ENCODE data around the gene AUTS2. TPM values are rescaled to one million over a fixed set of nuclear protein-coding genes. Genes with fewer than 3 reads are reported as not detected.

Gene AUTS2
- total and polyA plus RNA-seq, 10 of the 15 experiments (the other 5 are each of a cell fraction or from before 2014, with no cell fraction given), result 6.4 to 55.6 (median 21.6) TPM

DNA sequence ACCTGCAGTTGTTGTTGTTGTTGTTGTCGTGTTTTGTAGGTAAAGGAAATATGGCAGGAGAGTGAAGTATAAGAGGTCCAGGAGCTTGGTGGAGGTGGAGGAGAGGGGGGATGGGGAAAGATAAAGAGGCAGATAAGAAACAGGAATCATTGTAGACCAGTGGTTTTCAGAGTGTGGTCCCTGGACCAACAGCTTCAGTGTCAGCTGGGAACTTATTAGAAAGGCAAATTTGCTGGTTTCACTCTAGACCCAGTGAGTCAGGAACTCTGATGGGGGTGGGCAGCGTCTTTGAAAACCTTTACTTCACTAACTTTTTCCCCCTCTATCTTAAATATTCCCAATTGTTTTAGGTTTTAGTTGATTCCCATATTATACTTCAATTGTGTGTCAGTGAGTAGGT, 241.5 kb downstream of the AUTS2 start:
- no peak overlapping the region for H2AFZ ChIP-seq (ENCODE audit: control insufficient read depth, low read depth, low read length)
- 0% methylated on average over 2 of the region's 2 CpGs for WGBS (ENCODE audit: insufficient coverage, insufficient replicate concordance, low lambda C conversion rate, missing lambda C conversion rate)
- TF ChIP-seq, protein P1, sequence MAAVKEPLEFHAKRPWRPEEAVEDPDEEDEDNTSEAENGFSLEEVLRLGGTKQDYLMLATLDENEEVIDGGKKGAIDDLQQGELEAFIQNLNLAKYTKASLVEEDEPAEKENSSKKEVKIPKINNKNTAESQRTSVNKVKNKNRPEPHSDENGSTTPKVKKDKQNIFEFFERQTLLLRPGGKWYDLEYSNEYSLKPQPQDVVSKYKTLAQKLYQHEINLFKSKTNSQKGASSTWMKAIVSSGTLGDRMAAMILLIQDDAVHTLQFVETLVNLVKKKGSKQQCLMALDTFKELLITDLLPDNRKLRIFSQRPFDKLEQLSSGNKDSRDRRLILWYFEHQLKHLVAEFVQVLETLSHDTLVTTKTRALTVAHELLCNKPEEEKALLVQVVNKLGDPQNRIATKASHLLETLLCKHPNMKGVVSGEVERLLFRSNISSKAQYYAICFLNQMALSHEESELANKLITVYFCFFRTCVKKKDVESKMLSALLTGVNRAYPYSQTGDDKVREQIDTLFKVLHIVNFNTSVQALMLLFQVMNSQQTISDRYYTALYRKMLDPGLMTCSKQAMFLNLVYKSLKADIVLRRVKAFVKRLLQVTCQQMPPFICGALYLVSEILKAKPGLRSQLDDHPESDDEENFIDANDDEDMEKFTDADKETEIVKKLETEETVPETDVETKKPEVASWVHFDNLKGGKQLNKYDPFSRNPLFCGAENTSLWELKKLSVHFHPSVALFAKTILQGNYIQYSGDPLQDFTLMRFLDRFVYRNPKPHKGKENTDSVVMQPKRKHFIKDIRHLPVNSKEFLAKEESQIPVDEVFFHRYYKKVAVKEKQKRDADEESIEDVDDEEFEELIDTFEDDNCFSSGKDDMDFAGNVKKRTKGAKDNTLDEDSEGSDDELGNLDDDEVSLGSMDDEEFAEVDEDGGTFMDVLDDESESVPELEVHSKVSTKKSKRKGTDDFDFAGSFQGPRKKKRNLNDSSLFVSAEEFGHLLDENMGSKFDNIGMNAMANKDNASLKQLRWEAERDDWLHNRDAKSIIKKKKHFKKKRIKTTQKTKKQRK (IDR thresholded peaks at IDR 0.05; ENCODE audit: low read depth, low read length), result no peak
- no peak for TF ChIP-seq WRNIP1 (IDR thresholded peaks at IDR 0.05; ENCODE audit: borderline replicate concordance, low read depth, low read length)
- peak; percentile 58; the same call in 1 of the 2 replicates for TF ChIP-seq HDGF (IDR thresholded peaks at IDR 0.05)
- TF ChIP-seq IKZF2 (IDR thresholded peaks at IDR 0.05), result peak in 1 of 2 experiments; percentile 47; a peak in 2 of 4 replicates
- TF ChIP-seq PAX5 (IDR thresholded peaks at IDR 0.05; ENCODE audit: borderline replicate concordance, low read depth, low read length), result peak; percentile 39; the same call in 1 of the 2 replicates
- TF ChIP-seq ATF2 (IDR thresholded peaks at IDR 0.05; ENCODE audit: low read length), result 0 out of 2 replicates have a peak, but pooled peaks have one; percentile 9
- TF ChIP-seq POU2F2 (IDR thresholded peaks at IDR 0.05; ENCODE audit: borderline replicate concordance, low read depth, low read length), result peak; percentile 89
- 0 out of 2 replicates have a peak, but pooled peaks have one; percentile 33 for TF ChIP-seq TBL1XR1 (IDR thresholded peaks at IDR 0.05; ENCODE audit: low read depth, low read length)
- TF ChIP-seq NFYB (IDR thresholded peaks at IDR 0.05; ENCODE audit: insufficient read depth, low read depth, low read length), result 0 out of 2 replicates have a peak, but pooled peaks have one; percentile 10
- no peak for TF ChIP-seq SMARCA5 (IDR thresholded peaks at IDR 0.05)
- 0 out of 2 replicates have a peak, but pooled peaks have one; percentile 12 for TF ChIP-seq TCF12 (IDR thresholded peaks at IDR 0.05; ENCODE audit: low read depth, low read length)
- peak; percentile 74 for TF ChIP-seq RUNX3 (IDR thresholded peaks at IDR 0.05; ENCODE audit: low read length)
- TF ChIP-seq, protein P2, sequence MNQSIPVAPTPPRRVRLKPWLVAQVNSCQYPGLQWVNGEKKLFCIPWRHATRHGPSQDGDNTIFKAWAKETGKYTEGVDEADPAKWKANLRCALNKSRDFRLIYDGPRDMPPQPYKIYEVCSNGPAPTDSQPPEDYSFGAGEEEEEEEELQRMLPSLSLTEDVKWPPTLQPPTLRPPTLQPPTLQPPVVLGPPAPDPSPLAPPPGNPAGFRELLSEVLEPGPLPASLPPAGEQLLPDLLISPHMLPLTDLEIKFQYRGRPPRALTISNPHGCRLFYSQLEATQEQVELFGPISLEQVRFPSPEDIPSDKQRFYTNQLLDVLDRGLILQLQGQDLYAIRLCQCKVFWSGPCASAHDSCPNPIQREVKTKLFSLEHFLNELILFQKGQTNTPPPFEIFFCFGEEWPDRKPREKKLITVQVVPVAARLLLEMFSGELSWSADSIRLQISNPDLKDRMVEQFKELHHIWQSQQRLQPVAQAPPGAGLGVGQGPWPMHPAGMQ (IDR thresholded peaks at IDR 0.05; ENCODE audit: borderline replicate concordance), result no peak
- TF ChIP-seq SPI1 (IDR thresholded peaks at IDR 0.05; ENCODE audit: borderline replicate concordance, insufficient read depth, low read depth, low read length), result no peak
- TF ChIP-seq CTCF (IDR thresholded peaks at IDR 0.05 in 2 of 3, conservative IDR thresholded peaks at IDR 0.05 in 1 of 3; ENCODE audit: control insufficient read depth in 2 of 3, extremely low read depth in 1 of 3, insufficient read depth in 1 of 3, low read depth in 3 of 3, low read length in 3 of 3), result no peak
- TF ChIP-seq IRF4 (IDR thresholded peaks at IDR 0.05; ENCODE audit: low read depth, low read length), result 0 out of 2 replicates have a peak, but pooled peaks have one; percentile 44

More for the DNA sequence above, 241.5 kb downstream of the AUTS2 start:
- CTCF ChIA-PET, result interaction anchor here (1.1 to 2.5 kb wide), 6 partner anchors 11 to 92 kb away, joined by 3 to 16 read pairs (median 5); no protein-coding TSS in a partner anchor
- FAIRE-seq (peak; percentile 76), DNase-seq (ENCODE audit: low read depth, low spot score) (no peak), ATAC-seq (peak; percentile 67)
- Histone ChIP-seq H3K4me1 (ENCODE audit: control insufficient read depth, insufficient read depth, low read length) (peaks cover 51% of the 10 kb centered on the region), H3K27me3 (replicated peaks in 1 of 2; ENCODE audit: control insufficient read depth in 2 of 2, insufficient read depth in 2 of 2, low read length in 1 of 2) (no peaks in the 10 kb centered on the region), H3K27ac (ENCODE audit: control insufficient read depth, insufficient read depth) (peak overlapping the region; percentile 54; the same call in 1 of the 2 replicates), H3K9me3 (replicated peaks; ENCODE audit: control insufficient read depth, insufficient read depth, low read length) (no peaks in the 10 kb centered on the region), H3K79me2 (ENCODE audit: control insufficient read depth, insufficient read depth, low read length) (peaks cover 10% of the 10 kb centered on the region), H3K36me3 (ENCODE audit: control insufficient read depth in 2 of 2, insufficient read depth in 2 of 2, low read length in 1 of 2) (no peaks in the 10 kb centered on the region; a peak in 1 of 4 replicates), H4K20me1 (ENCODE audit: control insufficient read depth, insufficient read depth) (no peaks in the 10 kb centered on the region), H3K9ac (ENCODE audit: control insufficient read depth, insufficient read depth, low read length) (peak overlapping the region; percentile 19; the same call in 1 of the 2 replicates), H3K4me2 (ENCODE audit: control insufficient read depth, insufficient read depth) (peak overlapping the region; percentile 46), H3K4me3 (peak overlapping the region; percentile 27; the same call in 1 of the 2 replicates)
- SMC1A ChIA-PET (ENCODE audit: uncharacterized antibody, unreplicated experiment), result interaction anchor here (0.5 to 13.2 kb wide), 21 partner anchors 9 to 124 kb away, joined by 3 to 145 read pairs (median 5); no protein-coding TSS in a partner anchor
- intact Hi-C loops (cut with micrococcal nuclease; ENCODE audit: unreplicated experiment), result loop anchor here (1.0 to 2.0 kb wide), 2 partner anchors 13 to 83 kb away; no protein-coding TSS in a partner anchor
- in situ Hi-C loops (cut with MboI), result no loop called here
- no TSS peak for BruUV-seq (replicated peaks)
- RAD21 ChIA-PET (ENCODE audit: unreplicated experiment), result interaction anchor here (0.8 to 4.6 kb wide), 19 partner anchors 10 to 858 kb away, joined by 3 to 40 read pairs (median 3); no protein-coding TSS in a partner anchor
- POLR2A ChIA-PET, result interaction anchor here (0.8 to 1.5 kb wide), 5 partner anchors 9 to 67 kb away, joined by 3 to 5 read pairs (median 4); no protein-coding TSS in a partner anchor

Data from GM12878 (cell line).